ENCODE data around the gene KLHL9. TPM values are rescaled to one million over a fixed set of nuclear protein-coding genes. Genes with fewer than 3 reads are reported as not detected.
"Not testable (repeated sequence)": the region's sequence is repeated elsewhere in the genome, so short reads cannot be mapped to it uniquely, and the experiment has no call there.

Gene KLHL9
- total and polyA plus RNA-seq, 2 donors (not counting 1 experiment from before 2014, with no cell fraction given), result 33.5 to 37.5 TPM

DNA sequence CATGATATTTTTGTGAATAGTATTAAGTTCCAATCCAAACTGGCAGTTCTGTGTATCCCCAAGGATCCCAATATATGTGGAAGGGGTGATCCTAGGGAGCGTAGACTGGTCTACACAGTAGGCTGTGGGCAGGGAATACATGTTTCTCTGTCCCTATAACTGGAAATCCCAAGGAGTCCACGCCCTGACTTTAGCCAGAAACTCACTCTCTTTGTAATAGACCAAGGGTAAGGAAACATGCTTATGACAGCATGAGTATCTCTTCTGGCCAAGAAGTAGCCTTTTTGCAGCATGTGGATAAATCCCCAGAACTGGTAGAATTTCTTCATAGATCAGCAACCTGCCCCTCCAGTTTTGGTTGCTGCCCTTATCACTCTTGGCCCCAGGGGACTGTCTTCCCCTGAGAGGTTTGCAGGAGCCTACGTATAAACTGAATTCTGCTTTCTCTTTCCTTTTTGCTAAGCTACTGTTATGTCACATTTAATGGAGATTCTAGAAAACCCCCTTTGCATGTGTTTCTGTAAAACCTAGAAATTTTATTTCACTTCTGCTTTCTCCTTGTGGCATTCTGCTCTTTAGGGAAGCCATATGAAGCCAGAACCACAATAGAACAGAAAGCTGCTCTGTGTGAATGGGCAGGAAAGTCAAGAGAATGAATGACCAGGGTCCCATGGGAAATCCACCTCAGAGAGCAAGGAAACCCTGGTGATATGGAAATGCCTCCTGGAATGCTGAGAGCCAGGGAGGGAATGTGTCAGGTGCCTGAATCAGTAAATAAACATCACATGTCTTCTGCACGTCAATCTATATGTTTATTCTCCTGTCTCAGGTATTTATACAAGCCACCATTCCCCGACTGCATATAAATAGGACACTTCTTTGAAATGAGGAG lies 46.5 kb upstream of the KLHL9 start:
- Histone ChIP-seq H3K27me3 (ENCODE audit: control insufficient read depth, insufficient read depth, low read length) (peaks cover 26% of the 10 kb centered on the region), H3K27ac (ENCODE audit: insufficient read depth, low read length) (no peak overlapping the region), H2AFZ (ENCODE audit: low read length) (no peak overlapping the region), H3K9ac (ENCODE audit: insufficient read depth, low read length) (no peak overlapping the region), H3K36me3 (ENCODE audit: control insufficient read depth, insufficient read depth, low read length) (no peaks in the 10 kb centered on the region), H3K4me1 (ENCODE audit: control insufficient read depth, extremely low read depth, insufficient read depth, low read length) (no peaks in the 10 kb centered on the region), H3K4me2 (ENCODE audit: extremely low read depth, insufficient read depth, low read length) (no peak overlapping the region), H4K20me1 (ENCODE audit: control insufficient read depth, extremely low read depth, insufficient read depth, low read length) (peaks cover 1% of the 10 kb centered on the region), H3K4me3 (replicated peaks in 1 of 4; ENCODE audit: control extremely low read depth in 1 of 4, insufficient read depth in 1 of 4, low read depth in 3 of 4, low read length in 4 of 4) (no peak overlapping the region), H3K79me2 (ENCODE audit: control insufficient read depth, insufficient read depth, low read length) (no peaks in the 10 kb centered on the region), H3K9me3 (ENCODE audit: control insufficient read depth, insufficient read depth, low read depth, low read length) (no peaks in the 10 kb centered on the region)
- TF ChIP-seq, protein P1, sequence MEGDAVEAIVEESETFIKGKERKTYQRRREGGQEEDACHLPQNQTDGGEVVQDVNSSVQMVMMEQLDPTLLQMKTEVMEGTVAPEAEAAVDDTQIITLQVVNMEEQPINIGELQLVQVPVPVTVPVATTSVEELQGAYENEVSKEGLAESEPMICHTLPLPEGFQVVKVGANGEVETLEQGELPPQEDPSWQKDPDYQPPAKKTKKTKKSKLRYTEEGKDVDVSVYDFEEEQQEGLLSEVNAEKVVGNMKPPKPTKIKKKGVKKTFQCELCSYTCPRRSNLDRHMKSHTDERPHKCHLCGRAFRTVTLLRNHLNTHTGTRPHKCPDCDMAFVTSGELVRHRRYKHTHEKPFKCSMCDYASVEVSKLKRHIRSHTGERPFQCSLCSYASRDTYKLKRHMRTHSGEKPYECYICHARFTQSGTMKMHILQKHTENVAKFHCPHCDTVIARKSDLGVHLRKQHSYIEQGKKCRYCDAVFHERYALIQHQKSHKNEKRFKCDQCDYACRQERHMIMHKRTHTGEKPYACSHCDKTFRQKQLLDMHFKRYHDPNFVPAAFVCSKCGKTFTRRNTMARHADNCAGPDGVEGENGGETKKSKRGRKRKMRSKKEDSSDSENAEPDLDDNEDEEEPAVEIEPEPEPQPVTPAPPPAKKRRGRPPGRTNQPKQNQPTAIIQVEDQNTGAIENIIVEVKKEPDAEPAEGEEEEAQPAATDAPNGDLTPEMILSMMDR (conservative IDR thresholded peaks at IDR 0.05 in 1 of 2, IDR thresholded peaks at IDR 0.05 in 1 of 2; ENCODE audit: low read depth in 1 of 2, low read length in 2 of 2), result no peak
- no peak for TF ChIP-seq EZH2 (IDR thresholded peaks at IDR 0.05; ENCODE audit: low read length, missing control alignments)
- DNase-seq (ENCODE audit: low read depth in 2 of 2), result no peak

DNA sequence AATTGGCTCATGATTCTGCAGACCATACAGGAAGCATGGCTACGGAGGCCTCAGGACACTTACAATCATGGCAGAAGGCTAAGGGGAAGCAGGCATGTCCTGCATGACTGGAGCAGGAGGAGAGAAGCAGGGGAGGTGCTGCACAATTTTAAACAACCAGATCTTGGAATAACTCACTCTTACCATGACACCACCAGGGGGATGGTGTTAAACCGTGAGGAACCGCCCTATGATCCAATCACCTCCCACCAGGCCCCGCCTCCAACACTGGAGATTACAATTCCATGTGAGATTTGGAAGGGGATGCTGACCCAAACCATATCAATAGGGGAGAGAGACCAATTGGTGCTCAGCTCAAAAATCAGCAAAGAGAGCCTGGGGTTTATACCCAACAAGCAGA lies 36.3 kb upstream of the KLHL9 start:
- H4K20me1 ChIP-seq (ENCODE audit: control insufficient read depth, extremely low read depth, insufficient read depth, low read length); H3K36me3 ChIP-seq (ENCODE audit: control insufficient read depth, insufficient read depth, low read length); H3K4me3 ChIP-seq (replicated peaks in 1 of 4; ENCODE audit: control extremely low read depth in 1 of 4, insufficient read depth in 1 of 4, low read depth in 3 of 4, low read length in 4 of 4); DNase-seq (ENCODE audit: low read depth in 2 of 2); H3K79me2 ChIP-seq (ENCODE audit: control insufficient read depth, insufficient read depth, low read length); H3K4me1 ChIP-seq (ENCODE audit: control insufficient read depth, extremely low read depth, insufficient read depth, low read length); H3K4me2 ChIP-seq (ENCODE audit: extremely low read depth, insufficient read depth, low read length); H3K9me3 ChIP-seq (ENCODE audit: control insufficient read depth, insufficient read depth, low read depth, low read length); H3K27me3 ChIP-seq (ENCODE audit: control insufficient read depth, insufficient read depth, low read length); H2AFZ ChIP-seq (ENCODE audit: low read length); H3K27ac ChIP-seq (ENCODE audit: insufficient read depth, low read length); H3K9ac ChIP-seq (ENCODE audit: insufficient read depth, low read length): not testable (repeated sequence)

DNA sequence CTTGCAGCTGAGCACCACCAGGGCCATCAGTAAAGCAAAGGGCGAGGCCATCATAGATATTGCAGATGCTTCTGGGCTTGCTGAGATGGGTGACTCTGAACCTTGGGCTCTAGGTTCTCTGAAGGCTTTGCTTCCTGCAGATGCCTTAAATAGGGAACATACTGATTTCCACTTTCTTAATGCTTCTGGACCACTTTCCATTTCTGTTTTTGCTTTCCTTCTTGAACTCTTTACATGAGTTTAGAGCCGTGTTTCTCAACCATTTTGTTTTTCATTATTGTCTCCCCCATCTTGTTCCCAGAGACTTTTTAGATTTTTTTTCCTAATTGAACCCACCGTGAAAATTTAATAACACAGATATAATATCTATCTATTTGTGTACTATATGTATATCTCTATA lies 32.8 kb upstream of the KLHL9 start, which contains the start of gene IFNA13:
IFNA13 (minus strand) TSS at position 101 of the 400 bp plus-strand sequence; CDS start at position 54, 47 bp downstream.
- H3K9me3 ChIP-seq (ENCODE audit: control insufficient read depth, insufficient read depth, low read depth, low read length), result no peaks in the 10 kb centered on the region
- H3K27ac ChIP-seq (ENCODE audit: insufficient read depth, low read length), result no peak within 1 kb of the TSS
- H3K4me1 ChIP-seq (ENCODE audit: control insufficient read depth, extremely low read depth, insufficient read depth, low read length), result no peaks in the 10 kb centered on the region
- H3K27me3 ChIP-seq (ENCODE audit: control insufficient read depth, insufficient read depth, low read length), result peaks cover 6% of the 10 kb centered on the region
- H2AFZ ChIP-seq (ENCODE audit: low read length), result no peak within 1 kb of the TSS
- no peak within 1 kb of the TSS for H3K4me3 ChIP-seq (replicated peaks in 1 of 4; ENCODE audit: control extremely low read depth in 1 of 4, insufficient read depth in 1 of 4, low read depth in 3 of 4, low read length in 4 of 4)
- H3K36me3 ChIP-seq (ENCODE audit: control insufficient read depth, insufficient read depth, low read length), result no peaks in the 10 kb centered on the region
- no peaks in the 10 kb centered on the region for H3K79me2 ChIP-seq (ENCODE audit: control insufficient read depth, insufficient read depth, low read length)
- H3K4me2 ChIP-seq (ENCODE audit: extremely low read depth, insufficient read depth, low read length), result no peak within 1 kb of the TSS
- no peak for DNase-seq (ENCODE audit: low read depth in 2 of 2)
- H3K9ac ChIP-seq (ENCODE audit: insufficient read depth, low read length), result no peak within 1 kb of the TSS
- no peak for TF ChIP-seq EZH2 (IDR thresholded peaks at IDR 0.05; ENCODE audit: low read length, missing control alignments)
- TF ChIP-seq, protein P1 (conservative IDR thresholded peaks at IDR 0.05 in 1 of 2, IDR thresholded peaks at IDR 0.05 in 1 of 2; ENCODE audit: low read depth in 1 of 2, low read length in 2 of 2), result no peak
- H4K20me1 ChIP-seq (ENCODE audit: control insufficient read depth, extremely low read depth, insufficient read depth, low read length), result no peaks in the 10 kb centered on the region

DNA sequence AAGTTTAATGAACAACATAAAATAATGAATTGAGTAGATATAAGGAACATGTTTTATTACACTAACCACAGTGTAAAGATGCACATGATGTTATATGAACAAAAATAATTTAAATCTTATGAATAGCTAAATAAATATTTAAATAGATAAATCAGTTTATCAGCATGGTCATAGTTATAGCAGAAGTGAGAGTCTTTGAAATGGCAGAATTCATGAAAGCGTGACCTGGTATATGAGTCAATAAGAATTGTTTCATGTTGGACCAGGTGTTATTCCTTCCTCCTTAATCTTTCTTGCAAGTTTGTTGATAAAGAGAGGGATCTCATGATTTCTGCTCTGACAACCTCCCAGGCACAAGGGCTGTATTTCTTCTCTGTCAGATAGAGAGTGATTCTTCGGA lies 32.0 kb upstream of the KLHL9 start:
- not testable (repeated sequence) for H3K27me3 ChIP-seq (ENCODE audit: control insufficient read depth, insufficient read depth, low read length); H3K4me3 ChIP-seq (replicated peaks in 1 of 4; ENCODE audit: control extremely low read depth in 1 of 4, insufficient read depth in 1 of 4, low read depth in 3 of 4, low read length in 4 of 4); H3K27ac ChIP-seq (ENCODE audit: insufficient read depth, low read length); H3K36me3 ChIP-seq (ENCODE audit: control insufficient read depth, insufficient read depth, low read length); H3K4me1 ChIP-seq (ENCODE audit: control insufficient read depth, extremely low read depth, insufficient read depth, low read length); H3K4me2 ChIP-seq (ENCODE audit: extremely low read depth, insufficient read depth, low read length); H4K20me1 ChIP-seq (ENCODE audit: control insufficient read depth, extremely low read depth, insufficient read depth, low read length); H3K9me3 ChIP-seq (ENCODE audit: control insufficient read depth, insufficient read depth, low read depth, low read length); DNase-seq (ENCODE audit: low read depth in 2 of 2); H3K79me2 ChIP-seq (ENCODE audit: control insufficient read depth, insufficient read depth, low read length); H3K9ac ChIP-seq (ENCODE audit: insufficient read depth, low read length); H2AFZ ChIP-seq (ENCODE audit: low read length)
